GM18520 (cell line): ENCODE data around the gene IRF8.
"Not testable (repeated sequence)": the region's sequence is repeated elsewhere in the genome, so short reads cannot be mapped to it uniquely, and the experiment has no call there.

Source experiments
- ATAC-seq: cut with Tn5 transposase; IDR thresholded peaks from one replicate; pipeline ENCODE4 v1.9.1; 2021; ENCODE audit not compliant: unreplicated experiment

IRF8 gene

DNA sequence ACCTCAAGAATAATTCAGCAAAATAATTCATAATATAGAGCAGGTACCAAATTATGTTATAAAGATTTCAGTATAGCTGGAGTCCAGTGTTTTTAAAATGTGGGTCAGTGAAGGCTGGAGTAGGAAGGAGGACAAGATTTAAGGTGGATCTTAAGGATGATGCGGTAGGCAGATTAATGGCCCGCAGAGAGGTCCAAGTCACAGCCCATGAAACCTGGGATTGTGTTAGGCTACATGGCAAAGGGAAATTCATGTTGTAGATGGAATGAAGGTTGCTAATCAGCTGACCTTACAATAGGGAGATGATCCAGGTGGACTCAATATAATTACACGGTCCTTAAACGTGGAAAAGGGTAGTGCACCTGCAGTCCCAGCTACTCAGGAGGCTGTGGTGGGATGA is 6.2 kb upstream of the IRF8 start:
- no peak for ATAC-seq

DNA sequence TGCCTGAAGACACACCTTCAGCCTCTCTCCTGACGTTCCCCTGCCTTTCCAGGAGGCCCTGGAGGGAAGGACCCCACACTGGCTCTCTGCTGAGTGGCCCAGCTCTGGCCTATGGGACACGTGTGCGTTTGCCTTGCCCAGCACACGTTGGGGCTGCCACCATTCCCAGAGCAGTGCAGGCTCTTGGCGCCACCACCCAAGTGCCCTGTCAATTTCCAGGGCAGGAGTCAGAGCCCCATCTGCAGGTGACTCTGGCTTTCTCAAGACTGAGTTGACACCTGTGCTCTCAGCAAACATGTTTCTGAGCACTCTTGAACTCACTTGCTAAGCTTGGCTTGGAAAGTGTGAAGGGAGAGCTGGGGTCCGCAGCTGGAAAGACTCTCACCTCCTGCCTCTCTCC is 4.7 kb upstream of the IRF8 start:
- no peak for ATAC-seq

DNA sequence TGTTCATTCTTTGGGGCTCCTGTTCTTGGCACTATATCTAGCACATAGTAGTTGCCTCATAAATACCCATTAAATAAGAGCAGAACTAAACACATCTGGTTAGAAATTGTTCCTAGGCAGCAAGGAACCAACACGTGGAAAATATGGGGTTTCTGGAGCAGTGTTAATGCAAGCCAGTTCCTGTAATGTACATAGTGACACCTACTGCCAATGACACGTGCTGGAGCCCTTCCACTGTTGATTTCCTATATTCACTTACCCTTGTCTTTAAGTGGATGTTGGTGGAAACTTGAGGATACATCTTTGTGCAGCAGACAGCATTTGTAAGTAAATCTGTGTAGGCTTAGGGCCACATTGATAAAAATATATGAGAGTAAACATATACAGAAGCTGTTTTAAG is 1.6 kb upstream of the IRF8 start:
- no peak for ATAC-seq

GRCh38 chr16:85899444-85899843 is 482 bp downstream of the IRF8 start:
- no peak for ATAC-seq

GRCh38 chr16:85900027-85900792 is 1.2 kb downstream of the IRF8 start:
- ATAC-seq = no peak

DNA sequence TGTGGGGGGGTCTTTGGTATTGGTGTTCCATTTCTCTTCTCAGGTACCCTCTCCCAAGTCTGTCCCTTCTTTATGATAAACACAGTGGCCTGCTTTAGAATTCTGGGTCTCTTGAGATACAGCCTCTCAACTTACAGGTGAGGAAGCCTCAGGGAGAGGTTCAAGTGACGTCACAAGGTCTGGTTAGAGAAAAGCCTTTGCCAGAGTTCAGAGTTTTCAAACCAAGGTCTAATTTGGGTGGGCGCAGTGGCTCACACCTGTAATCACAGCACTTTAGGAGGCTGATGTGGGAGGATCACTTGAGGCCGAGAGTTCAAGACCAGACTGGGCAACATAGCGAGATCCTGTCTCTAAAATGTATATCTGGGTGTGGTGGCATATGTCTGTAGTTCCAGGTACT is 2.1 kb downstream of the IRF8 start:
- no peak for ATAC-seq

DNA sequence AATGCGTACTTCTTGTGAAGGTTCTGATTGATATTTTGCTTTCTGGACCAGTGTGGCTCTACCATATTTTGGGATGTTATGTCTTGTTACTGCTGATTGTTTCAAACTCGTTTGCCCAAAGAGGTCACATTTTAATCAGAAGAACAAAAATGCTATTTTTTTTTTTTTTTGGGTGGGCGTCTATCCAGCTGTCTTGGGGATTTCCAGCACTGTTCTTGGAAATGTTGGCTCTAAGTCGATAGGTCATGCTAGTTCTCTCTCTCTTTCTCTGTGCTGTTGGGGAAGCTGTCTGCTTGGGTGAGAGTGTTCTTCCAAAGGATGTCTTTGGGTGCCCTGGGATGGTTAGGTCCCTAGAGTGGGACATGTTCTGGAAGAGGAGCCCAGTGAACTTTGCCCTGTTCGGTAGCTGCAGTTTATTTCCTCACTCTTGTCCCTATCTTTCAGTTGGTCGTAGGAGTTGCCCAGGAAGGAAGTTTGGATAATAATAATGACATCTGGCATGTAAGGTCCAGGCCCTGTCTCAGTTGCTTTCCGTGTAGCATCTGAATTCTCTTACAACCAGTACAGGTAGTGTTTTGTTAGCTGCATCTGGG is 2.9 kb downstream of the IRF8 start:
- ATAC-seq = no peak

DNA sequence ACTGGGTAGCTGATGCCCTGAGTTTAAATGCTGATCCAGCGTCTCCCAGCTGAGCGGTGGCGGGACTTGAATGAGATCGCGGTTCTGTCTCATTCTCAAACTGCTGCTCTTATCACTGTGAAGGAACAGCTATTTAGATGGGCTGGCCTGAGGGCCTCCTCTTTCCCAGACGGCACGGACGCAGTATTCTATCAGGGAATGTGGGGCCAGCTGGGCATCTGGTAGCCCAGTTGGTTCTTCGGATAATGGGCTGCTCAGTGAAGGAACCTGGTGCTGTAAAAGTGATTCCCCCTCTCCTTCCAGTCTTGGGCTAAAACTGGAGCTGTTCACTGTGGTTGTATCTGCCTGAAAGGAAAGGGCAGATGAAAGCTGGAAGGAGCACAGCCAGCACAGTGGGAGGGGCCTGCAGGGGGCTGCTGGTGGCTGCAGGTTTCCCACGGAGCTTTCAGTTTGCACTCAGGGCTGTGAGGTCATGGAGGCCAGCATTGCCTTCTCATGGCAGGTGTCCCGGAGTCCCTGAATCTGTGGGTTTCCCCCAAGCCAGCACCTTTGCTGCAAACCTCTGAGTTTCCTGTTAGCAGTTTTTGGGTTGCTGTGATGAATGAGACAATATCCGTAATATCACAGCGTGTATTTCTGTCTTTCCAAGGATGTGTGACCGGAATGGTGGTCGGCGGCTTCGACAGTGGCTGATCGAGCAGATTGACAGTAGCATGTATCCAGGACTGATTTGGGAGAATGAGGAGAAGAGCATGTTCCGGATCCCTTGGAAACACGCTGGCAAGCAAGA is 3.6 kb downstream of the IRF8 start:
- ATAC-seq = peak; percentile 44

DNA sequence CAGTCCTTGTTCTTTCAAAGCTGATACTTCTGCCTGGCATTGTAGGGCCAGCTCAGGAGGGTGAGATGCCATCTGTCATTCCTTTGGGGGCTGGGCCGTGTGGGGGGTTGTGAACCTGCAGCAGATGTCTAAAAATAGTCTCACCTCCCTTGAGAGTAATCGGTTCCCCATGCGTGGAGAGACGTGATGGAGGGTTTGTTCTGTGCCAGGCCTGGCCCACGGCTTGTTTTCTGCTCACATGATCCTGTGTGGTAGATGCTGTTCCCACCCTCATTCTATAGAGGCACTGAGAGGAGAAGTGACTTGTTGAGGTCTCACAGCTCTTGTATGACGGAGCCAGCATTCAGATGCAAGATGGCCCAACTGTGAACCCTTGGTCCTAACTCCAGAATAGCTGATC is 4.6 kb downstream of the IRF8 start:
- ATAC-seq = no peak

GRCh38 chr16:85905110-85906095 is 6.4 kb downstream of the IRF8 start:
- no peak for ATAC-seq

DNA sequence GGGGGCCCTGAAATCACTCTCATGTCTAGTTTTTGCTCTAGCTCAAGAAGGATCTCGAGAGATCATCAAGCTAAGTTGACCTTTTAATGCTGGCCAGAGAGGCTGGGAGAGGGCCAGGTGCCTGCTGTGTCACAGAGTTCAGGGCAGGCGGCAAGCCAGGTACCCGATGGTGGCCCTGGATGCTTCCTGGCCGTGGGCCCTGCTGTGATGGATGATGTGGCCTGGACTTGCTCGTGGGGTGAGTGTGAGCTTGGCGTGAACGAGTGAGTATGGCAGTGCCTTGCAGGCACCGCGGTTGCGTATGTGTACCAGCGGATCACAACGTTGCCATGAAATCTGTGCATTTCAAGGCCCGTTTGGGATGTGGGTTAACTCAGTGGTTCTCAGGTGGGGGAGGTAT is 7.4 kb downstream of the IRF8 start:
- ATAC-seq = no peak

DNA sequence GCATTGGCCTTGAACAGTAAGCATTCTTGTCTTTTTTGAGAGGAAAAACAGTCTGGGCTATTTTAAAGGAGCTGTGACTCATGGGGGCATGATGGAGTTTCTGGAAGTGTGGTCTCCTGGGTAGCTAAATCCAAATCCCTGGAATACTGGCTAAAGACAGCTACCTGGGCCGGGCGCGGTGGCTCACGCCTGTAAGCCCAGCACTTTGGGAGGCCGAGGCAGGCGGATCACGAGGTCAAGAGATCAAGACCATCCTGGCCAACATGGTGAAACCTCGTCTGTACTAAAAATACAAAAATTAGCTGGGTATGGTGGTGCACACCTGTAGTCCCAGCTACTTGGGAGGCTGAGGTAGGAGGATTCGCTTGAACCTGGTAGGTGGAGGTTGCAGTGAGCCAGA is 8.3 kb downstream of the IRF8 start:
- ATAC-seq = not testable (repeated sequence)

DNA sequence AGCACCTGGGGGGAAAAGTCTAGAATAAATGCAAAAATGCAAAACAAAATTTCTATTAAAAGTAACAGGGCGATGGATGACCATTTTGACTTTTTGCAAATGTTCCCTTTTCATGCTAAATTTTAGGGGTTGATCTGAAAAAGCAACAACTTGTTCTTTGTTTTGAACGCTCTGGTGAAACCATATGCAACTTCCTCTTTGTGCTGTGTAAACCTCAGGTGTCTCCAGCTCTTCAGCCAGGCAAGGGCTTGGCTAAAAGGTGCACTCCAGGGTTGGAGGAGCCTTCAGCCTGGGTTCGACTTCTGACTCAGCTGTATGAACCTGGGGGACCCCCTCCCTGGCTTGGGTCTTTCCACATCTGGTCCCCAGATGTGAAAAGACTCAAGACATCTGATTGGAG is 9.5 kb downstream of the IRF8 start:
- peak; percentile 41 for ATAC-seq

- ATAC-seq = no peak
Observed at GRCh38 chr16:85908889-85909589, 10.1 kb downstream of the IRF8 start.

GRCh38 chr16:85909932-85910853 is 11.2 kb downstream of the IRF8 start:
- ATAC-seq = no peak

DNA sequence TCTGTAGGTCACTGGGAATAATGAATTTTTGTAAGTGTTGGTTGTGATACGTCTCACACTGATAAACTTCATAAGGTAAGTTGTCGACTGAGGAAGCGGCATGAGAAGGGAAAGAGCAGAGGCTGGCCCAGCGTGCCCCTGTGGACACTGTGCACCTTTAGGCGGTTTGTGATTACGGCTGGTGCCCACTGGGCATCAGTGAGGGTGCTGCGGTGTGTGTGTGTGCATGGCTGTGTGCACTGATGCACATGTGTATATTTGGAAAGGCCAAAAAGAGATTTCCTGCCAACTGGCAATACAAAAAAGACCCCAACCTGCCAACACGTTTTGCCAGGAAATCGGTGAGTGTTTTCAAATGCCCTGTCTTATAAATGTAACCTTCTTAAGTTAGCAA is 11.9 kb downstream of the IRF8 start:
- no peak for ATAC-seq

DNA sequence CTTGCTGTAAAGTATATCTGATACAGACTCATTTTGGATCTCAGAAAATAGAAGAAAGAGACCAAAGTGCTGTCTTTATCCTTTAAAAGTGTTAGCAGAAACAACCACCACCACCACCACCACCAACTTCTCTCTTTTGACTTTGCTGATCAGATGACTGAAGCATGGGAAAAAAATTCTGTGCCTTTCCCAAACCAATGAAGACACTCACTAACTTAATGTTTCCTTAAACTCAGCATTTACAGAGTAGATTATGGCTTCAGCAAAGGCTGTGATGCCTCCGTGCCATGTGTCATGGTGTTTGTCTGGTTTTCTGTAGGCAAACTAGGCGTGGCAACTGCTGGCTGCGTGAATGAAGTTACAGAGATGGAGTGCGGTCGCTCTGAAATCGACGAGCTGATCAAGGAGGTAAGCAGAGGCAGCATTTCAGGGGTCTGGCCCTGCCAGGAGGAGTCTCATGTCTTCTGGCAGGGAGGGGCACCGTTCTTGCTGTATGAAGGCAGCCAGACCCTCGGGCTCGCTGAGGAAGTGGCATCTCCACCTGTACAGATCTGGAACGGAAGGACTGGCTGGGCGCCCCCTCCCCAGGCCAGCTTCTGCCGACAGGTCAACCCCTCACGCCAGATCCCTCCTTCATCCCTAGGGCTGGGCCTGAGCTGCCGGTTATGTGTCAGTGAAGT is 12.4 kb downstream of the IRF8 start:
- ATAC-seq = no peak

DNA sequence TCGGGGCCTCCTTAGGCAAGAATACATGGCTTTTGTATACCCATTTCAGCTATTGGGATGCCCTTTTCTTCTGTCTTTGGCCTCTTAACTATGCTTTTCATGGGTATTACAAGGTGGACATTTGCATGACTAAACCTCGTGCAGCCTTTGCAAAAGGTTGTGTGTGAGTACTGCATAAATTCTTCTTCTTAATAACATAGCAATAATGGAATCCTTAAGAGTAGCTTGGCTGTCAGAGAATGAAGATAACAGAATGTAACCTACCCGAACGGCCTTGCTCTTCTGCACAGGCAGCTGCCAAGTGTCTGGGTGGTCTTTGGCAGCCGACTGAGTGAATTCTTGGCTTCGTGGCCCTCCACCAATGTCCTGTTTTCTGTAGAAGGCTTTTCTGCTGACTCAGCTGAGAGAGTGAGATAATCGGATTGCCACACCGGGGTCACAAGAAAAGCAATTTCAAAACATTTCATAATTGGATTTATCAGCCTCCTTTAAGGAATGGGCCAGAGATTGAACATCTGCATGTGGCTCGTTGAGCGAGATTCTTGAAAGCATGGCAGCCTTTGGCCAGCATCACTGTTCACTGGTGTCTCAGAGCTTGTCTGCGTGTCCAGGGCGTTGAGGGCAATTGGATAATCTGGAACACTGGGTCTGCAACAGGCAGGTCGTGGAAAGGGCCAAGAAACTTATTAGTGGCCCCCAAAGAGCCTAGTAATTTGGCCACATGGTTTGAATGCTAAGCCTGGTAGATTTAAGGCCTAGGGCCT is 13.4 kb downstream of the IRF8 start:
- ATAC-seq = no peak
